ENCODE data around the gene CDH13.

Gene CDH13

GRCh38 chr16:83830091-83830768 lies 1203.5 kb downstream of the CDH13 start:
- TF ChIP-seq, protein P1, sequence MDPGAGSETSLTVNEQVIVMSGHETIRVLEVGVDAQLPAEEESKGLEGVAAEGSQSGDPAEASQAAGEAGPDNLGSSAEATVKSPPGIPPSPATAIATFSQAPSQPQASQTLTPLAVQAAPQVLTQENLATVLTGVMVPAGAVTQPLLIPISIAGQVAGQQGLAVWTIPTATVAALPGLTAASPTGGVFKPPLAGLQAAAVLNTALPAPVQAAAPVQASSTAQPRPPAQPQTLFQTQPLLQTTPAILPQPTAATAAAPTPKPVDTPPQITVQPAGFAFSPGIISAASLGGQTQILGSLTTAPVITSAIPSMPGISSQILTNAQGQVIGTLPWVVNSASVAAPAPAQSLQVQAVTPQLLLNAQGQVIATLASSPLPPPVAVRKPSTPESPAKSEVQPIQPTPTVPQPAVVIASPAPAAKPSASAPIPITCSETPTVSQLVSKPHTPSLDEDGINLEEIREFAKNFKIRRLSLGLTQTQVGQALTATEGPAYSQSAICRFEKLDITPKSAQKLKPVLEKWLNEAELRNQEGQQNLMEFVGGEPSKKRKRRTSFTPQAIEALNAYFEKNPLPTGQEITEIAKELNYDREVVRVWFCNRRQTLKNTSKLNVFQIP (CRISPR knock-in tag; IDR thresholded peaks at IDR 0.05; ENCODE audit: borderline replicate concordance, low read depth) = no peak
- TF ChIP-seq ZFP30 (CRISPR knock-in tag; IDR thresholded peaks at IDR 0.05) (no peak), ZNF70 (CRISPR knock-in tag; IDR thresholded peaks at IDR 0.05) (no peak), ESRRG (CRISPR knock-in tag; IDR thresholded peaks at IDR 0.05) (no peak)
- TF ChIP-seq, protein P2, sequence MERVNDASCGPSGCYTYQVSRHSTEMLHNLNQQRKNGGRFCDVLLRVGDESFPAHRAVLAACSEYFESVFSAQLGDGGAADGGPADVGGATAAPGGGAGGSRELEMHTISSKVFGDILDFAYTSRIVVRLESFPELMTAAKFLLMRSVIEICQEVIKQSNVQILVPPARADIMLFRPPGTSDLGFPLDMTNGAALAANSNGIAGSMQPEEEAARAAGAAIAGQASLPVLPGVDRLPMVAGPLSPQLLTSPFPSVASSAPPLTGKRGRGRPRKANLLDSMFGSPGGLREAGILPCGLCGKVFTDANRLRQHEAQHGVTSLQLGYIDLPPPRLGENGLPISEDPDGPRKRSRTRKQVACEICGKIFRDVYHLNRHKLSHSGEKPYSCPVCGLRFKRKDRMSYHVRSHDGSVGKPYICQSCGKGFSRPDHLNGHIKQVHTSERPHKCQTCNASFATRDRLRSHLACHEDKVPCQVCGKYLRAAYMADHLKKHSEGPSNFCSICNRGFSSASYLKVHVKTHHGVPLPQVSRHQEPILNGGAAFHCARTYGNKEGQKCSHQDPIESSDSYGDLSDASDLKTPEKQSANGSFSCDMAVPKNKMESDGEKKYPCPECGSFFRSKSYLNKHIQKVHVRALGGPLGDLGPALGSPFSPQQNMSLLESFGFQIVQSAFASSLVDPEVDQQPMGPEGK (CRISPR knock-in tag; IDR thresholded peaks at IDR 0.05; ENCODE audit: borderline replicate concordance) = no peak
- no peak for ATAC-seq

DNA sequence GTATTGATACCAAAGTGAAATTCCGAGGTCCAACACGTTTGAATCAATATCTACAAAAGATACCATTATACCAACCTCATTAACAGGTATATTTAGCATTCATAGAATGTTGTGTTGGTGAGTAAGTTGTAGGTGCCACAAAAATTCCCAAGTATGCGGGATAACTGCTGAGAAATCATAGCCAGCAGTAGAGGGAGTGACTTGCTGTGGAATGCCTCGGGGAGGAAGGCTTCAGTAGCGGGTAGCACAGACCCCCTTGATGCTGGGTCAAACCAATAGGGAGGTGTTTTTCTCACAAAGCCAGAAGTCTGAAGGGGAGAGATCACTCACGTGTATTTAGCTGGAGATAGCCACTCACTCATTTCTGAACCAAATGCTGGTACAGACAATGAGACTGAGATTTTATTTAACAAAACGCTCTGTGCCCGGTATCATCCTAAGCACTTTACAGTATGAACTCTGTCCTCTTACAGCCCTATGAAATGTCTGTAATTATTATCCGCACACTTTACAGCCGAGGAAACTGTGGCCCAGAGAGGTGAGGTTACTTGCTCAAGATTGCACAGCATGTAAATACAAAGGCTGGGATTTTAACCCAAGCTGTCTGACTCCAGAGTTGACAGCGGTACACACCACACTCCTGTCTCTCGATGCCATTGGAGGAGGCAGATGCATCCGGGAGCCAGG lies 1204.1 kb downstream of the CDH13 start:
- no peak for TF ChIP-seq CSDC2 (CRISPR knock-in tag; IDR thresholded peaks at IDR 0.05)
- no peak for TF ChIP-seq ZNF70 (CRISPR knock-in tag; IDR thresholded peaks at IDR 0.05)
- TF ChIP-seq, protein P3, sequence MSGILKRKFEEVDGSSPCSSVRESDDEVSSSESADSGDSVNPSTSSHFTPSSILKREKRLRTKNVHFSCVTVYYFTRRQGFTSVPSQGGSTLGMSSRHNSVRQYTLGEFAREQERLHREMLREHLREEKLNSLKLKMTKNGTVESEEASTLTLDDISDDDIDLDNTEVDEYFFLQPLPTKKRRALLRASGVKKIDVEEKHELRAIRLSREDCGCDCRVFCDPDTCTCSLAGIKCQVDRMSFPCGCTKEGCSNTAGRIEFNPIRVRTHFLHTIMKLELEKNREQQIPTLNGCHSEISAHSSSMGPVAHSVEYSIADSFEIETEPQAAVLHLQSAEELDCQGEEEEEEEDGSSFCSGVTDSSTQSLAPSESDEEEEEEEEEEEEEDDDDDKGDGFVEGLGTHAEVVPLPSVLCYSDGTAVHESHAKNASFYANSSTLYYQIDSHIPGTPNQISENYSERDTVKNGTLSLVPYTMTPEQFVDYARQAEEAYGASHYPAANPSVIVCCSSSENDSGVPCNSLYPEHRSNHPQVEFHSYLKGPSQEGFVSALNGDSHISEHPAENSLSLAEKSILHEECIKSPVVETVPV (CRISPR knock-in tag; IDR thresholded peaks at IDR 0.05) = no peak
- no peak for TF ChIP-seq ESRRG (CRISPR knock-in tag; IDR thresholded peaks at IDR 0.05)
- TF ChIP-seq TOX (CRISPR knock-in tag; IDR thresholded peaks at IDR 0.05; ENCODE audit: borderline replicate concordance) = no peak
- no peak for TF ChIP-seq RARB (CRISPR knock-in tag; IDR thresholded peaks at IDR 0.05)
- TF ChIP-seq ARNTL (CRISPR knock-in tag; IDR thresholded peaks at IDR 0.05; ENCODE audit: borderline replicate concordance, low read depth) = no peak
- TF ChIP-seq ZFP3 (CRISPR knock-in tag; IDR thresholded peaks at IDR 0.05) = no peak
- TF ChIP-seq, protein P4, sequence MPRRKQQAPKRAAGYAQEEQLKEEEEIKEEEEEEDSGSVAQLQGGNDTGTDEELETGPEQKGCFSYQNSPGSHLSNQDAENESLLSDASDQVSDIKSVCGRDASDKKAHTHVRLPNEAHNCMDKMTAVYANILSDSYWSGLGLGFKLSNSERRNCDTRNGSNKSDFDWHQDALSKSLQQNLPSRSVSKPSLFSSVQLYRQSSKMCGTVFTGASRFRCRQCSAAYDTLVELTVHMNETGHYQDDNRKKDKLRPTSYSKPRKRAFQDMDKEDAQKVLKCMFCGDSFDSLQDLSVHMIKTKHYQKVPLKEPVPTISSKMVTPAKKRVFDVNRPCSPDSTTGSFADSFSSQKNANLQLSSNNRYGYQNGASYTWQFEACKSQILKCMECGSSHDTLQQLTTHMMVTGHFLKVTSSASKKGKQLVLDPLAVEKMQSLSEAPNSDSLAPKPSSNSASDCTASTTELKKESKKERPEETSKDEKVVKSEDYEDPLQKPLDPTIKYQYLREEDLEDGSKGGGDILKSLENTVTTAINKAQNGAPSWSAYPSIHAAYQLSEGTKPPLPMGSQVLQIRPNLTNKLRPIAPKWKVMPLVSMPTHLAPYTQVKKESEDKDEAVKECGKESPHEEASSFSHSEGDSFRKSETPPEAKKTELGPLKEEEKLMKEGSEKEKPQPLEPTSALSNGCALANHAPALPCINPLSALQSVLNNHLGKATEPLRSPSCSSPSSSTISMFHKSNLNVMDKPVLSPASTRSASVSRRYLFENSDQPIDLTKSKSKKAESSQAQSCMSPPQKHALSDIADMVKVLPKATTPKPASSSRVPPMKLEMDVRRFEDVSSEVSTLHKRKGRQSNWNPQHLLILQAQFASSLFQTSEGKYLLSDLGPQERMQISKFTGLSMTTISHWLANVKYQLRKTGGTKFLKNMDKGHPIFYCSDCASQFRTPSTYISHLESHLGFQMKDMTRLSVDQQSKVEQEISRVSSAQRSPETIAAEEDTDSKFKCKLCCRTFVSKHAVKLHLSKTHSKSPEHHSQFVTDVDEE (CRISPR knock-in tag; IDR thresholded peaks at IDR 0.05) = no peak
- no peak for TF ChIP-seq ZFP30 (CRISPR knock-in tag; IDR thresholded peaks at IDR 0.05)
- TF ChIP-seq OSR1 (CRISPR knock-in tag; IDR thresholded peaks at IDR 0.05) = no peak
- TF ChIP-seq TCF4 (CRISPR knock-in tag; IDR thresholded peaks at IDR 0.05; ENCODE audit: borderline replicate concordance) = no peak
- TF ChIP-seq PPARA (CRISPR knock-in tag; IDR thresholded peaks at IDR 0.05; ENCODE audit: borderline replicate concordance) = no peak
- TF ChIP-seq ZC3H10 (CRISPR knock-in tag; IDR thresholded peaks at IDR 0.05) = no peak
- TF ChIP-seq, protein P5, sequence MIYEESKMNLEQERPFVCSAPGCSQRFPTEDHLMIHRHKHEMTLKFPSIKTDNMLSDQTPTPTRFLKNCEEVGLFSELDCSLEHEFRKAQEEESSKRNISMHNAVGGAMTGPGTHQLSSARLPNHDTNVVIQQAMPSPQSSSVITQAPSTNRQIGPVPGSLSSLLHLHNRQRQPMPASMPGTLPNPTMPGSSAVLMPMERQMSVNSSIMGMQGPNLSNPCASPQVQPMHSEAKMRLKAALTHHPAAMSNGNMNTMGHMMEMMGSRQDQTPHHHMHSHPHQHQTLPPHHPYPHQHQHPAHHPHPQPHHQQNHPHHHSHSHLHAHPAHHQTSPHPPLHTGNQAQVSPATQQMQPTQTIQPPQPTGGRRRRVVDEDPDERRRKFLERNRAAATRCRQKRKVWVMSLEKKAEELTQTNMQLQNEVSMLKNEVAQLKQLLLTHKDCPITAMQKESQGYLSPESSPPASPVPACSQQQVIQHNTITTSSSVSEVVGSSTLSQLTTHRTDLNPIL (CRISPR knock-in tag; IDR thresholded peaks at IDR 0.05; ENCODE audit: low read depth) = no peak
- ATAC-seq = no peak

DNA sequence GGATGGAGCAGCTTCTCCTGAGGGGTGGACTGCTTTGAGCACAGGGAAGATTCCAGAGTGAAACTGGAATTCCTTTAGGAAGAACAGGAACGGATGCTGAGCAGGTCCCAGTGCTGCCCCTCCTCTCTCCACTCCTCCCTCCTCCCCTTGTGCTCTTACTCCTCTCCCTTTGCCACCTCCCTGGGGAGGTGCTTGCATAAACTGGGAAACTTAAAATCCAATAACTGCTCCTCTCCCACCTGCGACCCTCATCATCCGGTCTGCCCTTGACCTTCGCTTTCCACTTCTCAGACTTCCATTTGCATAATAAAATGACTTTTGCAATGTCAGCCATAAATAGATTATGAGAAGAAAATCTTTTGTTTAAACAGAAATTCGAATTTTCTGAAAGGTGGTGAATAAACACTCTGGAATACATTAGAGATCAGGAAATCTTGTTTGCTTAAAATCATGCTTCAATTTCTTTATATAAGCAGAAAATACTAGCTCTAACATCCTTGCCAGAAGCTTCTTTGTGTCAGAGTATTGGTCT lies 1204.8 kb downstream of the CDH13 start:
- no peak for ATAC-seq
- TF ChIP-seq ISL1 (CRISPR knock-in tag; IDR thresholded peaks at IDR 0.05) (no peak), RARB (CRISPR knock-in tag; IDR thresholded peaks at IDR 0.05) (no peak), ARNTL (CRISPR knock-in tag; IDR thresholded peaks at IDR 0.05; ENCODE audit: borderline replicate concordance, low read depth) (no peak)

Measured in SK-N-SH treated with all-trans-retinoic acid at 6 μM for 48 hours (cell line).